GM12878 (cell line): Measurements from ENCODE around the gene CNOT2. TPM values are rescaled to one million over a fixed set of nuclear protein-coding genes. Genes with fewer than 3 reads are reported as not detected.

Experiments
- ATAC-seq: fragments of 200-7000 bp; cut with Tn5 transposase; 3 replicates; pipeline ENCODE4 v1.9.1; 2020; ENCODE audit warnings: mild to moderate bottlenecking, moderate library complexity
- BruUV-seq: library from RNA; stranded (reverse); fragments of 400-500 nt; replicated peaks from 2 replicates; lab custom pipeline; 2021; lab: Mats Ljungman, UMichigan
- CTCF ChIA-PET: fragments of 300-600 bp; sonication (Branson Sonifier 250); formaldehyde crosslinking; extraction: SDS; loops from one replicate; lab custom pipeline; 2021; ENCODE audit warnings: inconsistent platforms; lab: Yijun Ruan, JAX
- POLR2A ChIA-PET: fragments of 350-600 bp; formaldehyde crosslinking; extraction: SDS; loops from one replicate; lab custom pipeline; 2021; ENCODE audit warnings: inconsistent platforms; lab: Charles Lee
- RAD21 ChIA-PET: fragments of 300-600 bp; sonication (Branson Sonifier 250); formaldehyde crosslinking; loops from one replicate; lab custom pipeline; 2023; ENCODE audit warnings: antibody characterized with exemption; ENCODE audit not compliant: unreplicated experiment; lab: Charles Lee
- SMC1A ChIA-PET: fragments of 300-600 bp; sonication (Branson Sonifier 250); formaldehyde crosslinking; loops from one replicate; lab custom pipeline; 2023; ENCODE audit not compliant: unreplicated experiment, uncharacterized antibody; lab: Charles Lee
- DNase-seq: peaks from one replicate; pipeline ENCODE4 v3.0.0-alpha.2; 2011; ENCODE audit warnings: low read depth, low spot score
- FAIRE-seq: peaks from 3 replicates; lab custom pipeline; 2011; peaks lifted over from hg19 to GRCh38; lab: Jason Lieb, UNC
- H2AFZ ChIP-seq: 2 replicates; pipeline ENCODE4 v1.6.0; 2011; ENCODE audit warnings: low read depth, low read length, control low read depth; ENCODE audit not compliant: control insufficient read depth
- H3K27ac ChIP-seq: 2 replicates; pipeline ENCODE4 v1.5.1; 2011; ENCODE audit warnings: control low read depth; ENCODE audit not compliant: control insufficient read depth, insufficient read depth
- H3K27me3 ChIP-seq, 2 experiments: replicated peaks in 1 of 2; 2 replicates each; pipeline versions ENCODE4 v1.6.0 to v1.6.1; 2011; ENCODE audit warnings: low read length in 1 of 2; ENCODE audit not compliant: control insufficient read depth in 2 of 2, insufficient read depth in 2 of 2
- H3K36me3 ChIP-seq, 2 experiments: 2 replicates each; pipeline ENCODE4 v1.5.1; 2011; ENCODE audit warnings: low read length in 1 of 2; ENCODE audit not compliant: control insufficient read depth in 2 of 2, insufficient read depth in 2 of 2
- H3K4me1 ChIP-seq: 2 replicates; pipeline ENCODE4 v1.6.1; 2011; ENCODE audit warnings: mild to moderate bottlenecking, low read length, moderate library complexity, mixed read lengths; ENCODE audit not compliant: control insufficient read depth, insufficient read depth
- H3K4me2 ChIP-seq: 2 replicates; pipeline ENCODE4 v1.6.0; 2011; ENCODE audit warnings: control low read depth; ENCODE audit not compliant: control insufficient read depth, insufficient read depth
- H3K4me3 ChIP-seq: fragments of 200-600 bp; sonication (generic); 2 replicates; pipeline ENCODE4 v1.5.1; 2016
- H3K79me2 ChIP-seq: 2 replicates; pipeline ENCODE4 v1.6.0; 2011; ENCODE audit warnings: low read length; ENCODE audit not compliant: control insufficient read depth, insufficient read depth
- H3K9ac ChIP-seq: 2 replicates; pipeline ENCODE4 v1.8.0; 2011; ENCODE audit warnings: low read length, control low read depth, mixed read lengths; ENCODE audit not compliant: control insufficient read depth, insufficient read depth
- H3K9me3 ChIP-seq: replicated peaks from 3 replicates; pipeline ENCODE4 v1.5.1; 2011; ENCODE audit warnings: mild to moderate bottlenecking, low read length; ENCODE audit not compliant: control insufficient read depth, insufficient read depth
- H4K20me1 ChIP-seq: 2 replicates; pipeline ENCODE4 v1.6.0; 2011; ENCODE audit not compliant: control insufficient read depth, insufficient read depth
- CBX5 ChIP-seq: sonication (generic); IDR thresholded peaks from 2 replicates; pipeline ENCODE4 v1.6.1; 2016; ENCODE audit warnings: low read depth, moderate library complexity, mild to moderate bottlenecking, inconsistent platforms
- CREM ChIP-seq: IDR thresholded peaks from 2 replicates; pipeline ENCODE4 v1.6.1; 2014; ENCODE audit warnings: antibody characterized with exemption, low read depth
- ESRRA ChIP-seq: IDR thresholded peaks from 2 replicates; pipeline ENCODE4 v1.6.1; 2012; ENCODE audit warnings: mild to moderate bottlenecking, low read length, improper control_type of control experiment
- HDAC2 ChIP-seq: fragments of 200-600 bp; sonication (generic); IDR thresholded peaks from 2 replicates; pipeline ENCODE4 v1.6.1; 2017
- NFXL1 ChIP-seq: fragments of 450-650 bp; IDR thresholded peaks from 2 replicates; pipeline ENCODE4 v1.6.1; 2017; ENCODE audit warnings: antibody characterized with exemption, mild to moderate bottlenecking, borderline replicate concordance
- PAX8 ChIP-seq: fragments of 450-650 bp; IDR thresholded peaks from 2 replicates; pipeline ENCODE4 v1.6.1; 2017; ENCODE audit warnings: mild to moderate bottlenecking, moderate library complexity
- SIX5 ChIP-seq: IDR thresholded peaks from 2 replicates; pipeline ENCODE4 v1.6.1; 2011; ENCODE audit warnings: mild to moderate bottlenecking, low read depth, low read length, moderate library complexity; ENCODE audit not compliant: severe bottlenecking
- SREBF1 ChIP-seq: IDR thresholded peaks from 2 replicates; pipeline ENCODE4 v1.6.1; 2012; ENCODE audit warnings: mild to moderate bottlenecking, low read length
- TARDBP ChIP-seq: IDR thresholded peaks from 2 replicates; pipeline ENCODE4 v1.6.1; 2016; ENCODE audit warnings: borderline replicate concordance
- WGBS: methylation state at CpG from one replicate; pipeline ENCODE4 v1.1.6; 2016; ENCODE audit warnings: low lambda C conversion rate; ENCODE audit not compliant: insufficient replicate concordance, insufficient coverage; ENCODE audit errors: missing lambda C conversion rate; 5-methylcytosine and 5-hydroxymethylcytosine counted together
- in situ Hi-C: fragments of 300-500 bp; cut with MboI; formaldehyde crosslinking; loops from 9 replicates; pipeline ENCODE4 v1.14.3; 2018; ENCODE audit warnings: mixed read lengths
- intact Hi-C: fragments of 100-400 bp; cut with micrococcal nuclease; formaldehyde crosslinking; loops from one replicate; pipeline ENCODE4 v1.14.2; 2022; ENCODE audit not compliant: unreplicated experiment
- polyA plus RNA-seq, 11 experiments: library from polyadenylated mRNA; depleted of rRNA in 4 of 11; unstranded in 6 of 11; stranded (reverse) in 5 of 11; fragments of >200 nt; fragmentation: Nextera tagmentation in 4 of 11; fragmentation: Illumina TruSeq in 1 of 11; extraction: Ambion mirVana in 4 of 11; extraction: Trizol in 1 of 11; gene quantifications; 1 replicate in 1 of 11; 2 replicates in 10 of 11; pipeline versions ENCODE4 v1.2.1 to v1.2.3, GENCODE V29; 2011 to 2016; ENCODE audit warnings: inconsistent platforms in 2 of 11, missing spikeins in 2 of 11, low read depth in 1 of 11
- total RNA-seq, 4 experiments: library from RNA; depleted of rRNA in 3 of 4; stranded (reverse); fragments of >200 nt in 3 of 4; fragmentation: Illumina TruSeq in 1 of 4; extraction: Trizol in 1 of 4; gene quantifications; 2 replicates each; pipeline versions ENCODE4 v1.2.1 to v1.2.3, GENCODE V29; 2013 to 2021

Gene CNOT2
- total and polyA plus RNA-seq, 10 of the 15 experiments (the other 5 are each of a cell fraction or from before 2014, with no cell fraction given) = 37.9 to 127 (median 82.4) TPM

DNA sequence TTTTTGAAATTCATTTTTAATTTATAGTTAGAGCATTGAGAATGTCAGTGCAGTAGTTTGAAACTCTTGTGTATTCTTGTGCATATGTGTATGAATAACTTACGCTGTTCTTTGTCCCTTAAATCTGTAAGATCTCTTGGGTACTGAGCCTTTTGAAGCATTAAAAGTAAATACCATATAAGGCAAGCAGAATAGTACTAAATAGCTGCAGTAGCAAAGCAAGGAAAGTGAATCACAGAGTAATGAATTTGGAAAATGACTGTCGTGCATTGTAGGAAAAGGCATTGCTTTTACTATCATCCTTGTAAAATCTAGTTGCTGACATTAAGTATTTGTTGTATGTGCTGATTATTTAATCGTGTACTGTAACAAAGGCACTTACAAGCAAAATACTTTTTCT is 12.1 kb downstream of the CNOT2 start (continued):
- TF ChIP-seq SREBF1 = no peak
- no peak for TF ChIP-seq HDAC2
- TF ChIP-seq SIX5 = no peak

DNA sequence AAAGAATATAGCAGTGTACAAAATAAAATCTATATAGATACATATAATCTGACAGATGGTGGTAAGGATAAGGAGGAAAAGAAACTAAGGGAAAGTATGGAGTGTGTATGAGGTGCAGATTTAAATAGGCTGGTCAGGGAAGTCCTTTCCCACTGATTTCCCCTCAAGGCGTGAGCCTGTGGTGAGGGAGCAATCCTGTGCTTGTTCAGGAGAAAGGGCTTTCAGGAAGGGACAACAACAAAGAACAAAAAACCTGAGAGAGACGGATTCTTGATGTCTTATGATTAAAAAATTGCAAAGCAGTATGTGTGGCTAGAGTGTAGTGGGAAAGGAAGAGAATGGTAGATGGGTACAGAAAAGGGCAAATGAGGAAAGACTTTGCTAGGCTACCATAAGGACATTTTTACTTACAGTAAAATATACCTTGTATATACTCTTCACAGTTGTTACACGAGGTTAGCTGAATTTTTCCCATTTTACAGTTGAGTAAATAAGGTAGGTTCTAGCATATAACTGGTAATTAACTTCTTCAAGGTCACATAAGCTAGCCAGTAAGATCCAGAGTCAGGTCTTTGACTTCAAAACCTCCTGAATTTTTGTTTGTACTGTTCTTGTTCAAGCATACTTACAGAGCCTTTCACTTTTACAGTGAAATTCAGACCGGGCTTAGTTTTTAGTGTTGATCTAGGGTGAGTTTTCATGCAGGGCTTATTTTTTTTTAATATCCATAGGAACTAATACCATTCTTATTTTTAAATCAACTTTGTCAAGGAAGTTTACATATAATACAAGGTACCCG is 15.6 kb downstream of the CNOT2 start:
- ChIA-PET POLR2A (interaction anchor here (0.7 kb wide), 1 partner anchor 108 kb away, joined by 3 read pairs; the partner anchor contains the start of gene KCNMB4), CTCF (interaction anchor here (0.7 to 1.5 kb wide), 2 partner anchors 318 to 1012 kb away, joined by 3 to 4 read pairs; no protein-coding TSS in a partner anchor)

More for the DNA sequence above, 15.6 kb downstream of the CNOT2 start:
- TF ChIP-seq ESRRA (no peak), CREM (no peak), NFXL1 (no peak), CBX5 (no peak), PAX8 (no peak), TARDBP (no peak)
- H3K4me1 ChIP-seq = no peaks in the 10 kb centered on the region
- in situ Hi-C loops (no loop called here), intact Hi-C loops (no loop called here)
- H3K9ac ChIP-seq = no peak overlapping the region
- H3K27me3 ChIP-seq = no peaks in the 10 kb centered on the region
- no peak overlapping the region for H3K27ac ChIP-seq
- H3K36me3 ChIP-seq = no peaks in the 10 kb centered on the region; a peak in 1 of 4 replicates
- no peak overlapping the region for H3K4me2 ChIP-seq
- SMC1A ChIA-PET = interaction anchor here (0.7 to 1.5 kb wide), 2 partner anchors 11 to 56 kb away, joined by 3 to 4 read pairs; no protein-coding TSS in a partner anchor
- WGBS = 46% methylated on average over 5 of the region's 5 CpGs
- no peaks in the 10 kb centered on the region for H4K20me1 ChIP-seq
- TSS peak; percentile 11 for BruUV-seq
- no peaks in the 10 kb centered on the region; the same call in 1 of the 3 replicates for H3K9me3 ChIP-seq
- no peak for DNase-seq
- H2AFZ ChIP-seq = no peak overlapping the region
- peak; percentile 46 for ATAC-seq
- H3K4me3 ChIP-seq = no peak overlapping the region
- H3K79me2 ChIP-seq = peaks cover 80% of the 10 kb centered on the region
- RAD21 ChIA-PET = interaction anchor here (1.3 kb wide), 1 partner anchor 10 kb away, joined by 4 read pairs; no protein-coding TSS in a partner anchor
- no peak for FAIRE-seq
